GM20431 (cell line): Measurements from ENCODE around the gene DTNB.
"Not testable (repeated sequence)": the region's sequence is repeated elsewhere in the genome, so short reads cannot be mapped to it uniquely, and the experiment has no call there.

Experiments
- in situ Hi-C: fragments of 300-500 bp; cut with MseI, MboI; formaldehyde crosslinking; loops from one replicate; pipeline ENCODE4 v1.15.0; 2020; ENCODE audit warnings: low sequenced_read_pairs; ENCODE audit not compliant: unreplicated experiment

Gene DTNB

DNA sequence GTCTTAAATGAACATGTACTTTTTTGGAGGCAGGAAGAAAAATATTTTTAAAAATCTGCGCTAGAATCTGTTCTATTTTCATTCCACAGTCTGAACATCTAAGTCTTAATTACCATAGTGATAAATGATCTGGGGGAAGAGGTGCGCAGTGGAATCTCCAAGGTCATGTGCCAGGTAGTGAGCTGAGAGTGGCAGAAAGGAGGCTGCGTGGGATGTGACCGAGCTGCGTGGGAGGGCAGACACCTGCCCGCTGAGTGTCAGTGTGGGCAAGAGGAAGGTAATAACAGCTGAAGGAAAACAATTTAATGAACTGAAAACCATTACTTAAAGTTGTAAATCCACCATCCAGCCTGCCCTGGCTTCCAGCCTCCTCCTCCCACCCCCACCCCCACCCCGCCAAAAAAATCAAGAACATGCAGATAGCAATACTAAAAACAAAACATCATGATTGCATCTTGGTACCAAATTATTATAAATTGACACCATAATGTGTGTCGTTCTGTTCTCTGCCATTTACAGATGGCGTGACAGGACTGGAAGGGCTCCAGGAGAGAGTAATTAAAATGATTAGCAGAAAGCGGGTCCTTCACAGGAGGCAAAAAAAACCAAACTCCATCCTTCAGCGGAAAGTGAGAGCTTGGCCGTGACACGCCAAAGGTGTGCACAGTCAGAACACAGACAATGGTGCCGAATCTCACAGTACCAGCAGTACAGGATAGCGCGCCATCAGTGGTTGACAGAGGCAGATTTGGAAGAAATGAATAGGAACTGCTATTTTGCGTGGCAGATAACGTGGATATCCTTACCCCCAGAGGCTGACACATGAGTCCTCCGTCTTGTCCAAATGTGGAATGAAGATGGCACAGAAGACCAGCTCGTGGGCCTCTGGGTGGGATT, 11.4 kb upstream of the DTNB start:
- in situ Hi-C loops = no loop called here

GRCh38 chr2:25682082-25682481, 8.7 kb upstream of the DTNB start:
- in situ Hi-C loops = no loop called here

- in situ Hi-C loops = no loop called here
Measured at GRCh38 chr2:25677877-25678276, 4.5 kb upstream of the DTNB start.

GRCh38 chr2:25674077-25674362, 643 bp upstream of the DTNB start:
- in situ Hi-C loops = no loop called here

GRCh38 chr2:25672494-25673299, 680 bp downstream of the DTNB start:
- in situ Hi-C loops = no loop called here

- in situ Hi-C loops = no loop called here
Measured at GRCh38 chr2:25671622-25672021, 1.8 kb downstream of the DTNB start.

- in situ Hi-C loops = no loop called here
Measured at GRCh38 chr2:25669520-25669919, 3.9 kb downstream of the DTNB start.

GRCh38 chr2:25666218-25666617, 7.2 kb downstream of the DTNB start:
- in situ Hi-C loops = no loop called here

- in situ Hi-C loops = not testable (repeated sequence)
Measured at GRCh38 chr2:25665429-25665828, 7.9 kb downstream of the DTNB start.

DNA sequence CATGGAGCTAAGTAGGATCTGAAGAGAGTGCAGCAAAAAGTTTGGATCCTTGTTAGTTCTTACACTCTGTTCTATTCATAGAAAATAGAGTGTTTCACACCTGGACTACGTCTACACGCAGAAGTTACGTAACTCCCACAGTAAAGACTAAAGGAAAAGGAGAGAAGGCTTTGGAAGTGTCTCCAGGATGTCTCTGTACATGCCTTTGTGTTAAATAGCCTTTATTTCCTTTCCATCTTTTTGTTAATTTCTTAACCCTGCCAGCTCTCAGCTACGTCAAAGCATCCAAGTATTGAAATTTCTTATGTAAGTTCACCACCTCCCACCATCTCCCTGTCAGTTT, 8.4 kb downstream of the DTNB start:
- in situ Hi-C loops = no loop called here

DNA sequence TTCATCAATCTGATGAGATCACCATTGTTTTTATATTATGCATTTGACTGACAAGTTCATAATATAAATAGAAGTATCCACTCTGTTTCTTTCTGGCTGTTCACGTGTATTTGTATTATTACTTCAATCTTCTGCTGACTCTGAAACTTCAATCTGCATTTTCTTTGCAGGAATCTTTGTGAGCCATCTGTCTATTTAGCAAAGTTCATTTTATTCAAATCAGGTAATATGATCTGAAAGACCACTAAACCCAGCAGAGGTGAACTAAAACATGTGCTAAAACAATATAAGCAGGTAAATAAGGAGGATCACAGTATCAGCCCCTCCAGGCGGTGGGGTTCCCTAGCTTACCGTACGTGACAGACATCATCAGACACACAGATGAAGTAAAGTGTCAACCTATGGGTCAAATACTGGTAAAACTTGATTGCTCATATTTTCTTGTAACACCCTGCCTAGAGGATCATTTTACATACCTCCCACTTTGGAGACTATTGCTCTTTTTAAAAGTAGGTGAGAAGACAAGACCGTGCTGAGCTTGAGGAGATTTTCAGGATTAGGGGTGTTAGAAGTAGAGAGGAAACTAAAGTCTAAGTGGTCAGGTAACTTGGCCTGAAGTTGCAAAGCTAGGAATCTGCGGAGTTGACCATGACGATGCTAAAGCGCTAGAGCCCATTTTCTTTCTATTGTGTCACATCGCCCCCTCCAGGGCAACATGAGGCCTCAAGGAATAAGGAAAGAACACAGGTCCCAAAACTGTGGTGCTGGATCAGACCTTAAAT, 9.0 kb downstream of the DTNB start:
- in situ Hi-C loops = no loop called here

- in situ Hi-C loops = no loop called here
Measured at GRCh38 chr2:25655316-25655715, 18.1 kb downstream of the DTNB start.

DNA sequence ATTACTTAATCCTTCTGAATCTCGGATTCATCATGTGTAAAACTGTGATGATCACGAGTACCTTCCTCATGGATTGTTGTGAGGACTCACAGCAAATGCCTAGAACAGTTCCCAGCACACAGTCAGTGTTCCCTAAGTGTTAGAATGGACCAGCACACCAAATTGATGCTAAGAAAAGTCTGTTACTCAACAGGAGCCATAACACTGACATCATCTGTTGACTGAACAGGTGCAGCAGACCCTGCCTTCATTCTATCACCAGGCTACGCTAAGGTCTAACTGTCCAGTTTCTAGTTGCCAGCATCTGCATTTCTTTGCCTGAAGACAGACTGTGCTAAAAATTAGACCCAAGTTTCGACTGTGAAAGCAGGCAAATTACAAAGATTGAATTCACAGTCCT, 18.6 kb downstream of the DTNB start:
- in situ Hi-C loops = no loop called here

DNA sequence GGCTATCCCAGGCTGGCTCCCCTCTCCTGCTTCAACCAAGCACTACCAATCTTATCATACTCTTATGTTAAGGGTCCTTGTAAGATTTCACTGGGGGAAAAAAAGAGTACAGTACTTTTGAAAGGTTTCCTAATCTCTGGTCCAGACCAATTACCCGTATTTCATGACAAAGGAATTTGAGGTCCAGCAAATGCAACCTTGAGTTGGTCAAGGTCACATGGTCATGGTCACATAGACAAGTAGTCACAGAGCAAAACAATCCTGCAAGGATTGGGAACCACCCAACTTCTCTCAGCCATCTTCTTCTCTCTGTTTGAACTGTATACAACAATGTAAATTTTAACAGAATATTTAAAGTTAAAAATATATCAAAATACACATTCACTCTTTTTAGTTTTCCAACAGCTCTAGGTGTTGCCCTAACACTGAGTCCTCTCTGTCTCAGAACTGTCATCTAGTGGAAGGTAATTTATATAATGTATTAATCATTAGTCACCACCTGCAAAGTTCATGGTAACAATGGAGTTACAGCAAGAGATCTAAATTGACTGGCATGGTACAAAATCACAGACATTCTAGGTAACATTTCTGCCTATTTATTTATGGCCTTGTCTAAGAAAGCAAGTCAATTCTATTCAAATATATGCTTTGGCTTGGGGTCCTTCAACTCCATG, 21.5 kb downstream of the DTNB start:
- in situ Hi-C loops = no loop called here

GRCh38 chr2:25651066-25651465, 22.3 kb downstream of the DTNB start:
- in situ Hi-C loops = no loop called here

DNA sequence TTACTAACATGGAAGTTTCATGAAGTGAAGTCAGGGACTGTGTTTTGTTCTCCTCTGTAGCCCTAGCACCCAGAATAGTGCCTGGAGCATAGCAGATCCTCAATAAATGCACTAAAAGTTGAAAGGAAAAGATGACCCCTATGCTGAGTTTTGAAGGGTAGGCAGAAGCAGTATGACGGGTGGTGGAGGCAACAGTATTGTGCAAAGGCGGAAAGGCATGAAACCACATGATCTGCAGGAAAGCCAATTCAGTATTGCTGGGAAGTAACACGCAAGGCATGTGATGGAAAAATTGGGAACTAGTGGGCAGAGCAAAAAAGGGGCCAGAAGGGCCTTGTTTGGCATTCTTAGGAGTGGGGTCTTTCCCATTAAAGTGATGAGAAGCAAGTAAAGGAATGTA, 23.1 kb downstream of the DTNB start:
- in situ Hi-C loops = no loop called here

DNA sequence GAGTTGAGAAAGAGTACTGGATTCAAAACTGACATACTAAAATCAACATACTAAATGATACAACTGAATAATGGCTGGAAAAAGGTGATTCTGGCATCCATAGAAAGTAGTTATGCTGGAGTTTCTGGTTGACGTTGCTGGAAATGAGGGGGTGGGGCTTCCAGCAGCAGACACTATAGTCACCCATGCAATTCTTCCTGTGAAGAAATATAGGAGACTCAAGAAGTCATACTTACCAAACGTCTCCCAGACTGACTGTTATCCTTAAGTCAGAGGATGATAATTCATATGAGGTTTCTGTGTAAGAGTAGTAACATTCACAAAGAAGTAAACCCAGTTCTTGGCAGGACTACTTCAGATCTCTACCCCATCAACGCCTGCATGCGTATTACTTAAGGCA, 23.6 kb downstream of the DTNB start:
- in situ Hi-C loops = no loop called here

- in situ Hi-C loops = no loop called here
Measured at GRCh38 chr2:25642298-25642697, 31.1 kb downstream of the DTNB start.

GRCh38 chr2:25639696-25640095, 33.7 kb downstream of the DTNB start:
- in situ Hi-C loops = no loop called here

GRCh38 chr2:25639131-25639530, 34.2 kb downstream of the DTNB start:
- in situ Hi-C loops = no loop called here
